Measurements from ENCODE around the gene BMPER.

The BMPER gene

DNA sequence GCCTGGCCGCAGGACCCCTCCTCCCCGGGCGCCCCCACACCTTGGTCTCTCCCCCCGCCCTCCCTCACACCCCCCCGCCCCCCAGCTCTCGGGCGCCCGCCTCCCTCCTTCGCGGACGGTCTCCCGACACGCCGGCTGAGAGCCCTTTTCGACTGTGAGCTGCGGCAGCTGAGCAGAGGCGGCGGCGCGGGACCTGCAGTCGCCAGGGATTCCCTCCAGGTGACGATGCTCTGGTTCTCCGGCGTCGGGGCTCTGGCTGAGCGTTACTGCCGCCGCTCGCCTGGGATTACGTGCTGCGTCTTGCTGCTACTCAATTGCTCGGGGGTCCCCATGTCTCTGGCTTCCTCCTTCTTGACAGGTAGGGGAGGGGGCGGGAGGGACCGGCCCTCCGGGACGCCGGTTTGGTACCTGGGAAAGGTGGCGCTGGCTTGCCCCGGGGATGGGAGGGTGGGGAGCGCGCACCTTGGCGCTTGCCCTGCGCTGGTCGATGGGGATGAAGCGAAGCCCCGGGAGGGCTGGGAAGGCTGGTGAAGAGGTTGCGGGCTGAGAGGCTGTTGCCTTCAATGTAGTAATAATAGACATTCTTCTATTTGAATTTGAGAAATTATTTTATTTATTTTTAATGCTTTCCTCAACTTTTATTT is at the start of gene BMPER:
BMPER (plus strand) TSS at position 151 of the 644 bp plus-strand sequence; CDS start at position 226, 75 bp downstream.
- DNase-seq, result no peak

DNA sequence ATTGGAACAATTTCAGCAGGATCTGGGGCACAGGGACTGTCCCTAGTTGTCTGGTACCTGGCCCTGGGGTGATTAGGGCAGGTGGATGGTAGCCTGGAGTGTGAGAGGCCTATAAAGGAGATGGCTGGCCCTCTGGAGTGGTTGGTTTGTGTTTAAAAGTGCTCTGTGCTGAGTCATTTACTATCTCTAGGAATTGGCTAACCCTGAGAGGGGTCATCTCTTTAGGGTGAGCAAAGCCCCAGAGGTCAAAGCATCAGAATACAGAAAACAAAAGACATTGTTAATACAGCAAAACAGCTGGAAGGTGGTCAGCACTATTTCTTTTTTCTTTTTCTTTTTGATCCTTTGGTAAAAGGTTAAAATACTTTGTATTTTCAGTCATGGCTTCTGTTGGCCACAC is 43.4 kb upstream of the BMPER start:
- DNase-seq, result no peak

DNA sequence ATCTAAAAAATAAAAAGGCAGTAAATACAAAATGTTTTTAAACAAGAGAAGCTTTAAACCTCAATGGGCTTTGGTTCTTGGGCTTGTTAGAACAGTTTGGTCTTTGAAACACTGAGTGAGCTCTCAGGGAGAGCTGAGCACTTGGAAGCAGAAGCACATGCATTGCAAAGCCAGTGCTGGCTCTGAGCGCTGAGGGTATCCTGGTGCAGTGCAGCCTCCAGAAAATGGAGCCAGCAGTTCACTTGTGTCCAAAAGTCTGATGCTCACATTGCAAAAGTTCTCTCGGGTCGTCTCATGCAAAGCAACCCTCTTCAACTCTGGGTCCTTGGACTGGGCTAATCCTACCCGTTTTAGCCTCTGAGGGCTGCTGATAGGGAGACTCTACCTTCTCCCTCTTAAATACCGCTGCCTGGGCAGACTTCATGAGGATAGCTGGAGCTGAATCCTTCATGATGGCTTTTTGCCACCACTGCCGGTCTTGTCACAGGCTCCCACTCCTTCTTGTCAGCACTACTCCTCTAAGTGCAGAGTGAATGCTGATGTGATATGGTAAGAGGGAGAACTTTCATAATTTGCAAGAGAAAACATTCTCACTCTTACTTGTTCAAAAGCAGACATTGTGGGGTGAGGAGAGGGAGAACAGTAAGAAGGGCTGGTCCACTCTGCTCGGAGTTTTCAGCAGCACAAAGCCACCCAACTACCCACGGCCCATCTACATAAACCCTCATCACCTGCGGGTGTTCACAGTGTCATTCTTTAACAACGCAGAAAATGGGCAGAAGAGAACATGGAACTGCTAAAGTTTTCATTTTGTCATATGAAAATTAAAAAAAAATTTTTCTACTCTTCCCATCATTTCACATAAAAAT is 42.2 kb upstream of the BMPER start:
- no peak for DNase-seq

DNA sequence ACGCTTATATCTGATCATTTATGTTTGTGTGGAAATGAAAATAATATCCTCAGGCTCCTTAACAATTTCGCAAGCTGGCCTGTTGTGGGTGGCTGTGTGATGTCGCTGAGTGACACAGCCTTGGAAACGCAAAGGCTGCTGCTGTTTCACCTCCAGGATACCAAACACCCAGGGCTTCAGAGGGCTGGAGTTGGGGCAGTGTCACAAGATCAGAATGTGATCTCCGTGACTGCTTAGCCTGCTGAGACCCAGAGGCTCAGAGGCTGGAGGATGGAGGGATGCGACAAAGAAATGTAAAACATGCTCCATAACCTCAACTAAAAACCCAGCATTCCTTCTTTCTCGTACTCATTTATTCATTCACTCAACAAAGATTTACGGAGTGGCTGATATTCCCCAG is 37.2 kb upstream of the BMPER start:
- DNase-seq, result no peak

DNA sequence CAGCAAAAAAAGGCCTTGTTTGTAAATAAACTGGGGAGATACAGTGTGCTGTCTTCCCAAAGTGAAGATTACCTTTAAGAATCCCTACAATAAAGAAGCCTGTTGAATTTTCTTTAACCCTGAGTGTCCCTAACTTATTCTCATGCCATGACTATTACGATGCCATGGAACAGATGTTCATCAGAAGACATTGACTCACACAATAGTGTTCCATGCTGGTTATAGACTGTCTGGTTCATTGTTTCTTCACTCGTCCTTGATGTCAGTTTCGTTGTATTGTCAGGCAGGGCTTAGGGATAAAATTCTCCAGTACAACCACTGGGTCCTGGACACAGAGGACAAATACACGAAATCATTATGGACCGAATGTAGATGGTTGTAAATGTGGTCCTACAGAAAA is 36.2 kb upstream of the BMPER start:
- DNase-seq, result no peak

DNA sequence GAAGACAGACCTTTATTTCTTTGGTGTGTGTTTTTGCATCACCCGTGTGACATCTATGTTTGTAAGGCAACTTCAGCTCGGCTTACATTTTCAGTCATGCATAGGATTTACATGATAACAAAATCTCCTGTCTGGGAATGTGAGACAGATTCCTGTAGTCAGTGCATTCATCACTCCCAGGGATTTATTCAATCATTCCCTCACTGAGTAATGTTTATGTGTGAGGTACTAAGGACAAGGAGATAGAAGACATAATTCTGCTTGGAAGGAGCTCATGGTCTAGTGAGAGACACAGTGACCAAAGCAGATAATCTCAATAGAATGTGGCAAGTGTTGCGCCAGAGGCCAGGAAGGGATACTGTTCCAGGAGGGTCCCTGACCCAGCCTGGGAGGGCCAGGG is 35.2 kb upstream of the BMPER start:
- no peak for DNase-seq

DNA sequence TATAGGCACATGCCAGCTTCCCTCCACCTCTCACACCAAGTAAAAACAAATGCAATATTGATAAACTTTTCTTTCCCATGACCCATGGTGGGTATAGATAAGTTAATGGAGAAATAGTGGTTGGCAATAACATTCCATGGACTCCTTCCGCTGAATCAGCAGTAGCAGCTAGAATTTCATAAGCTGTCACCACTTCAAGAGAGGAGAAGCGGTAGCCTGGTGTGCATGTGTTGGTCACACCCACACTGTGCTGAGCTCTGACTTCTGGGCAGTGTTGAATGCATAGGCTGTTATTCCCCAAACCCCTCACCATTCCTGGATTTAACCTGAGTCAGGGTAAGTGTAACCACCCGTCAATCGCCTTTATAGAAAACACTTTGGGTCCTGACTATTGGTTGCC is 32.5 kb upstream of the BMPER start:
- DNase-seq, result no peak

DNA sequence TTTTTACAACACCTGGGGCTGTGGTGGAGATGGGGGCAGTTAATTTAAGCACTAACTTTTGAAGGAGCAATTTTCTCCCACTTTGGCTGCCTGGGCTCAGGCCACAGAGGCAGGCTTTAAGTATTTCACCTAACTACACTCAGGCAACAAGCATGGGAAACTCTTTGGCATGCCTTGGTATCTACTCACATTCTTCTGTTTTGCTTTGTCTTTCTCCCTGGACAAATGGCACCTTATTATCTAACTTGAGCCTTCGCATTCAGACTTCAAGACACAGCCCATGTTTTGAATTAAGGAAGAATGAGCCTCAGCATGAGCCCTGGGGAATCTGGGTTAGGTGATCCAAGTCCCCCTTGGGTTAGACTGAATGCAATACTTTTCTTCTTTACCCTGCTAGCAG is 31.8 kb upstream of the BMPER start:
- DNase-seq, result no peak

DNA sequence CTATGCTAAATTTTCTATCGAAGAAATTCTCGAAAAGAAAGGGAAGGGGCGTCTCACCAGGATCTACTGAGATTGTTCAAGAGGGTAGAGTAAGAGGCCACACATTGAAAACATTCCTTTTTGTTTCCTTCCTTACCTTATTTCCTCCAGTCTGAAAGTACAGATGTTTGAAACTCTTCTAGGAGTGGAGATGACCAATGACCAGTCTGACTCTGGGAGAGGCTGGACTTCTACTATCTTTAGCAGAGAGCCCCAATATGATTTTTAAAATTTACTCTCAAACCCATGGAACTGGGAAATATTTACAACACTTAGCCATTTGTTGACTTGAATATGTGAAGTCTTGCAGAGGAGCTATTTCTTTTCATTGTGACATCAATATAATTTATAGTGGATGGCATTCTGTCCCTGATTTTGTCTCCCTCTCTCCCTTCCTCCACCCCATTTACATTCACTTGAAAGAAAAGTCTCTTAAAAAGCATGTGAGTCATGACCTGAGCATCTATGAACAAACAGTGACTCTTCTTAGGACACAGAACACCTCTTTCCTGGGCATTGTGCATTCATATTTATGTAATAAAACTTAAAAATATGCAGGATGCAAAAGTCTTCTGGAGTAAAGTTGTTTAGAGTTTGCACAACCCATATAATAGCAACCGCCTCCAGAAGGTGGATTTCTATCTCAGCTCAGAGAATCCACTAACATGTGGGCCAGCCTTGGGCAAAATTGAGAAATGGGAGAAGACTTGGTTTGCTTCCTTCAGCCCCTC is 31.2 kb upstream of the BMPER start:
- DNase-seq, result no peak

DNA sequence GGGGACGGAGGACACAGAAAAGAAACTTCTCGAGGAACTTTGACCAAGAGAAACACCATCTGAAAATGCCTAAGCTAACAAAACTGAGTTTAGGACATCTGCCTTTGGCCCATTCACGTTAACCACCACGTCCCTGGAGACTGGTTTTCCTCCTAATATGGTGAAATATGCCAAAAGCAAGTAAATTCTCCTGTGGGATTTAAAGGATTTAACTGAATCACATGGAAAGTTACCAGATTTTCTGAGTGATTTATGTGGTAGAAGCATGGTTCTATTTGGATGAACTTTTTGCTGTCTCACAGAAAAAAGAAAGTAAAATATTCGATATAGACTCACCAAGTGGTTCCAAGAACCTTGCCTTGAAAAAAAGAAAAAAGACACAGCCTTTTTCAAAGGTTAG is 30.4 kb upstream of the BMPER start:
- DNase-seq, result no peak

DNA sequence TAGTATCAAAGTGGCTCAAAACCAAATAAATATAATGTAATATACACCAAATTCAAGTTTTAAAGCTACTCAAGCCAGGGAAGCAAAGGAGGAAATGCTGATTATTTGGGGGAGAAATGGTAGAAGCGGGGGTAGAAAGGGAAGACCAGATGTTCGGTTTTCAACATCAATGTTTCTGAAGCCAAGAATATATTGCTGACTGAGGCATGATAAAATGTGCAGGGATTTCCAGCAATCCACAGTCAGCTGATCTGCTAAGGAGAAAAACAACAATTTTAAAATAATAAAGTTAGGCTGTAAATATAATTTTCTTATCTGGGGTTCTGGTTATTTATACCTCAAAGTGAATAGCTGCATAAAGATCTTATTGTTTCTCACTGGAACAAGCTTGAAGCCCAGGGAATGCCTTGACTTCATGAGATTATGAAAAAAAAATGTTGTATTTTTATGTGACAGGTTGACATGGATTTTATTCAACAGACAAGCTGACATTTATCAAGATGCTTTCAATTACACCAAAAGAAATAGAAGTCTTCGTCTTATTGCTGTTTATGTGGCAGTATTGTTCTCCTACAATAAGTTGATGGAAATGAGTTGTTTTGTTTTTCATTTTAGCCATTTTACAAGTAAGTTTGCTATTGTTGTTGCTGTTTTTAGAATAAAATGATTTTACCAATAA is 28.6 kb upstream of the BMPER start:
- no peak for DNase-seq

DNA sequence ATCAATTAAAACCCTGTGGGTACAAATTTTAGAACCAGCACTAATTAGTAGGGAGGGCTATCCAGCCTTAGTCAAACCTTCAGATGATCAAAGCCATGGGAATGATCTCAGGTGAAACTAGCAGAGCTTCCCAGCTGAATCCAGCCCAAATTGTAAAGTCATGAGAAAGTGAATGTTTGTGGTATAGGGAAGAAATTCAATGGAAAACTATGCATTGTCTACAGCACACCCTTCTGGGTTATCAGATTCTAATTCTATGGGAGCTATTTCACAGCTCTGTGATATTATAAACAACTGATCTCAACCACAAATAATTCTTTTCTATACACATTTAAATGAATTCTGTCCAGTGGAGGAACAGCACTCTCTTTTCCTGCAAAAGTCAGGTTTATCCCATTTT is 24.6 kb upstream of the BMPER start:
- no peak for DNase-seq

DNA sequence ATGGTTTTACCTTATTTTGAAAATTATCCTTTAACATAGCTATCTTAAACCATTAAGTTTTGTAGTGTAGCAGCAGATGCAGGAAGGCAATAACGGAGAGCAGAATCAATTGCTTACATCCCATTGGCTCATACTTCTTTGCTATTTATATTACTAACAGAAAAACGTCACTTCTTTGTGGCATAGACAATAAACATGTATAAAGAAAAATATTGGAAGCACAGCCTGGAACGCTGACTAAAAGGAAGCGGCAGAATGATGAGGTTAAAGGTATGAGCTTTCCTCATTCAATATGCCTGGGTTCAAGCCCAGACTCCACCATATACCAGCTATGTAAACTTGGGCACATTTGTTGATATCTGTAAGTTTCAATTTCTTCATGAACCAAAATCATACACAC is 24.0 kb upstream of the BMPER start:
- no peak for DNase-seq

DNA sequence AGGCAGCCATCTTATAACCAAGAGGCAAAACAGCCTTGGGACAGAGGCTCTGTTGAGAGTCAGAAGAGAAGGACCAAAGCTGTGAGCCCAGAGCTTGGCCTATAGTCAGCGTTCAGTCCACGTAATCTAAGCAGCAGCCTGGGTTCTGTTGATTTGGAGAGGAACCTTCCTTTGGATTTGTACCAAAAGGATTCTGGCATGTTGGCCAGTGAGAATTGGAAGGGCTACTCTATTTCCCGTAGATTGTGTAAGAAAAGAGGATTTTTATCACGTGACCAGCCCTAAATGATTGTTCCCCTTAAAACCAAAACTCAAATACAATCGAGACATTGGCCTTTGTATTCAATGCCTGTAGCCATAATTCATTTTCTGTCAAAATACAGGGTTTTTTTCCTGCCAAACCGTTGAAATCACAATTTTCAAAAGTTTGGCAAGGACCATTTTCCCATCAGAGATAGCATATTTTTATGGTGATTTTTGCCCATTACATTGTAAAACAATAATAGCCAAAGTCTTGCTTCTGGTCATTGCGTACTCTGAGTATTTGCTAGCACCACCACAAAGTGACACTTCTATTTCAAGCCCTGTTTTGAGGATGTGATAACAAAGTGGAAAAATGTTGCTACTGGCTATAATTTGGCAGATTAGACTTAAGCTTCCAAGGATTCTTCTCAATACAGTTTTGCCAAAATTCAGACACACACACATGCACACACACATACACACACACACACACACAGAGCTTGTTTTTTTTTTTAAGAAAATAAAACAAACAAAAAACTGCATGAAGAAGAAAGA is 23.1 kb upstream of the BMPER start:
- no peak for DNase-seq

DNA sequence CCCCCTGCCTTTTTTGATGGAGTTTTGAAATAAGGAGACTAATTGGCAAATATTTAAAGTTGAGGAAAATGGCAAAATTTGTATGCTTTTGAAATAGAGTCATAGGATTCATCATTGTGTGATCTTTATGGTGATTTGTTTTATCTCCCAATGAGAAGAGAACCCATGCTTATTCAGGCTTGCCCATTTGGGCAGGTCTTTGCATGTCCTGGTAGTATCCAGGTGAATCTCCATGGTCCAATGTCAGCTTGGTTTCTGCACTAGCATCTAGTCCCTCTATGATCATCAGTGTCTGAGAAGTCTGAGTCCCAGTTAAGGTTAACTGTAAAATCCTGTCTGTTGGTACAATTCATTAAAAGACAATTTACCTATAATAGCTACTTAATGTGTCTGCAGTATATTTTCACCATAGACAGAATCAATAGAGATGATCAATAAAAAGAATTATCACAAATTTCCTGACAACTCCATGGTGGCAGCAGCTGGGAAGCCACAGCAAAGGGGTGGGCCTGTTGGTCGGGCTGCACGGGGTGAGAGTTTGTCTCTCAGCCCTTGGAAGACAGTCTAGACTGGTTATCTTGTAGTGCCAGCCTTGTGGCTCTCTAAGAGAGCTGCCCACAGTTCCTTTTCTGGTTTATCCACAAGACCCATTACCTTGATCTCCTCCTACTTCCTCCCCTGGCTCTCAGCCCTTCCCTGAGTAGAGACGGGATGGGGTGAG is 22.2 kb upstream of the BMPER start:
- DNase-seq, result no peak

DNA sequence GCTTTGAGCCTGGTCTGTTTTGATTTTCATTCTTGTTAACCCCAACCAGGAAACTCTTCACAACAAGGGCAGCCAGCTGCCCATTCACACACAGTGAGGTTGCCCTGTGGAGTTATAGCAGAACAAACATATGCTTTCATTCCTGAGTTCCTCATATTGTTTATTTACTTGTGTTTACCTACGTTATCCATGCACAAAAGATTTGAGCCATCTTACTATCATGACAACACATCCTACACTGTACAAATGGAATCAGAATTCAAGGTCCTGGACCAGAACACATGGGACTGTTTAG is 21.7 kb upstream of the BMPER start:
- no peak for DNase-seq

DNA sequence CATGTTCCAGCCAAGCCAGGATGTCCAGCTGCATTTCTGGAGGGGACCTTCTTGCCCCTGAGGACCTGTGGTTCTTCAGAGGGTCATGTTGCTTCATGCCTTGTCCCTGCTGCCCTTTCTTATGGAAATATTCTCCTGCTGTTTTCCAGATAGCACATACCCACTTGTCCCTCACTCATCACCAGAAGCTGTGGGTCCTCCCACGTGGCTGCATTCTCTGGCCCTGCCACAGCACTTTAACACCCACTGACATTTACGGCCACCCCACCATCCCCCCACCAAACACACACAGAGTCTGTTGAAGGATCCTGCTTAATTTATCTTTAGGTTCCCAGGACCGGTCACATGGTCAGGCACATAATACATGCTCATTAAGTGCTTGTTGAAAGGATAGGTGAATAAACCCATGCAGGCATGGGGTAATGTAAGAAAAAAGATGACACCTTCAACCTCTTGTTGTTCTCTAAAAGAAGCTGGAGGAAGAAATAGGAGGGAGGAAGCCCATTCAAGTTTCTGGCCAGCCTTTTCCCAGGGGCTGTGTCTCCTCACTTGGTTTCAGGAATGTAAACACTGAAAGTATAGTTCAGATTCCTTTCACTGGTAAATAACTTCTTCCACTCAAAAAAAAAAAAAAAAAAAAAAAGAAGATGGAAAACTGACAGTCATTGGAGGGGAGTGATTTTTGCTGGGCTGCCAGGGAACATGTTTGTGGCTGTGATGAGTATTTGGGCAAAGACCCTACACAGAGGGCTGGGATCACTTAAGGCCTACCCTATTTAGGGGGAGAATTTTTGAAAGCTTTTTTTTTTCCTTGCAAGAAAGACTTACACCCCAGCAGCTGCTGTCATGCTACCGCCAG is 19.8 kb upstream of the BMPER start:
- DNase-seq, result no peak

DNA sequence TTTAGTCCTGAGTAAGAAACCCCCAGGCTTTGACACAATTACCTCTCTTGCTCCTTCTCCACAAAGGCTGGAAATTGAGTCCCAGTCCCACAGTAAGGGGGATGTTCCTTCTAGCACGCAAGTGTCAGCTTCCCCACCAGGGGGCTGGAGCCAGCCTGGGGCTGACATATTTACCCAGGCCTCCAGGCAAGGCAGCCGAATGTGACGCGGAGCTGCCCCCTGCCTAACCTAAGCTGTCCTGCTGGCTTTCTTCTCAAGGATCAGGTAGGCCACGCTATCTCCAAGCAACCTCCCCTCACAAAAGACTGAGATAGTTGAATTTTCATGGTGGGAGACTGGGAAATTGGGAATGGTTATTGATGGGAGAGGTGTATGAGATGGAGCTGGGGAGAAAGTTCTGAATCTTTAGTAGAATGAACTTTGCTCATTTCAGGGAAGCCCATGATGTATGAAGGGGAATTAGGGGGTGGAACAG is 19.2 kb upstream of the BMPER start:
- DNase-seq, result no peak

DNA sequence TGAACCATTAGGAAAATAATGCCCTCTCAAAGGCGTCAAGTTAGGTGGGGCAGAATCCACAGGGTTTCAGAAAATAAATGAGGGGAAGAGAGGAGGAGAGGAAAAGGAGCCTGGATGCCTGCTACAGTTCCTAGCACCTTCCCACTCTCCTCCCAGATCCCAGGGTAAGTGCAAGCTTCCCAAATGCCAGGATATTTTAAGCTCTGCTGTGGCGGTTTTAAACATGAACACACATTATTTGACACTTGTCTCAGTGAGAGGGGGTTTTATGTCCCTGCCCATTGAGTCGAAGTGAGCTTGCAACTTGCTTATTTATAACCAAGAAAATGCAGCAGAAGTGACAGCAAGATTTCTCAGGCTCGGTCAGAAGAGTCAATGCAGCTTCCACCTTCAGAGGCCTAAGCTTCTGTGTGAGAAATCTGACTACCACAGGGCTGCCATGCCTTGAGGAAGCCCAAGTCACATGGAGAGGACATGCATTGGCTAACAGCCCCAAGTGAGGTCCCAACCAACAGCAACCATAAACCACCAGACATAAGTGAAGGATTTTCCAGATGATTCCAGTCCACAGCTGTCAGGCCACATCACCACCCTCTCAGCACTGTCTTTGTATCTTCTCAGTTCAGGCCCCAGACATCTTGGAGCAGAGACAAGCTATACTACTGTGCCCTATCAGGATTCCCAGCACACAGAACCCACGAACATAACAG is 17.9 kb upstream of the BMPER start:
- DNase-seq, result no peak

DNA sequence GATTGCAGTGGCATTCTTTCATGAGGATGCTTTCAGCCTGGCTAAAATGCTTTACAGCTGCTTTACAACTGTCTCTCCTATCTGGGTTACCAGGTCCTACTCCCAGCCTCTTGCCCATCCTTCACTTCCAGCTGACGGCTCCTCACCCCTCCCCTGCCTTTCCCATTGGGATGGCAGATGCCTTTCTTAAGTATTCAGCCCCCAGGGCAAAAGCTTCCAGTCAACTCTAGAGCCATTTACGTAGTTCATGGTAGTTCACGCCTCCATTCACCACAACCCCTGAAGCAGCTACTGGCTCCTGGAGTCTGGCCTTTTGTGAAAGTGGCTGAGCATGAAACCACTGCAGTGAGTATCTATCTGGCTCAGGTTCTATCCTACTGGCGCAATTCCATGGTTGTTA is 17.2 kb upstream of the BMPER start:
- no peak for DNase-seq
